GM18951 (cell line): ENCODE results near the gene GMDS.

Source experiments
- POLR2A ChIP-seq: IDR thresholded peaks from 4 replicates; pipeline ENCODE4 v1.6.1; 2011; ENCODE audit warnings: mild to moderate bottlenecking; ENCODE audit not compliant: insufficient read length, insufficient read depth; ENCODE audit errors: extremely low read depth
- in situ Hi-C: fragments of 300-500 bp; cut with MboI; formaldehyde crosslinking; loops from one replicate; pipeline ENCODE4 v1.12.0; 2022; ENCODE audit warnings: low sequenced_read_pairs, mixed read lengths, inconsistent platforms; ENCODE audit not compliant: unreplicated experiment

GMDS gene

DNA sequence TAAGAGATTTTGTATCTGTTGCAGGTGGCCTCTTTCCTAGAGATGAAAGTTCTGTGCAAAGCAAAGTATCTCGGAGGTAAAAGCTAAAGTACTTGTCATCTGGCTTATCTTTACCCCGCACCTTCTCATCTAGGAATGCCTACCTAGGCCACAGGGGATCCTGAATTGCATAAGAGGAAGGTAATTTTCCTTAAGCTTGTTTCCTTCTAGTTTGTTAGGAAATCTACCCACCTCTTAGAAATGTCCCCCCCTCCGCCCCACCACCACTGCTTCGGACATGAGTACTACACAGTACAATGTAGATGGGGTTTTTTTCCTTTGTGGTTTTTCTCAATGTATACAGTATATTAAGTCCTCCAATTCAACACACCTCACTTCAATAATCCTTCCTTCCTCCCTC lies 614.2 kb downstream of the GMDS start:
- TF ChIP-seq POLR2A, result no peak
- in situ Hi-C loops, result no loop called here

DNA sequence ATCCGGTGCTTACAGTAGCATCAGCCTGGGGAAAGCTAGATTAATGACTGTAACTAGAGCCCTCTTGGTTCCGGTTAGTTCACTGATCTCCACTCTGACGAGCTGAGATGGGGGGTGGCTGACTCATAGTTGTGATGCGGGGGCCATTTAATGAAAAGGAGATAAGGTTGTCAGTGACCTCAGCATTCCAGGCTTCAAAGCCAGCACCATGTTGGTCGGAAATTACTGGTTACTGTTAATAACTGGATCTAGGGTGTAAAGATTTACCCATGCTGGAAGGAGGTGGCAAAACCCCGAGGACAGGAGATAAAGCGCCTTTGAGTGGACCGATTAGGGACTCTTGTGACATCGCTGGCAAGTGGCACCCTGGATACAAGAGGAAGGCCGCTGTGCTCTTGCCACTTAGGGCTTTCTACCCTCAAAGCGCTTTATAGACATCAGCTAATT lies 614.6 kb downstream of the GMDS start:
- TF ChIP-seq POLR2A, result no peak
- in situ Hi-C loops, result no loop called here

DNA sequence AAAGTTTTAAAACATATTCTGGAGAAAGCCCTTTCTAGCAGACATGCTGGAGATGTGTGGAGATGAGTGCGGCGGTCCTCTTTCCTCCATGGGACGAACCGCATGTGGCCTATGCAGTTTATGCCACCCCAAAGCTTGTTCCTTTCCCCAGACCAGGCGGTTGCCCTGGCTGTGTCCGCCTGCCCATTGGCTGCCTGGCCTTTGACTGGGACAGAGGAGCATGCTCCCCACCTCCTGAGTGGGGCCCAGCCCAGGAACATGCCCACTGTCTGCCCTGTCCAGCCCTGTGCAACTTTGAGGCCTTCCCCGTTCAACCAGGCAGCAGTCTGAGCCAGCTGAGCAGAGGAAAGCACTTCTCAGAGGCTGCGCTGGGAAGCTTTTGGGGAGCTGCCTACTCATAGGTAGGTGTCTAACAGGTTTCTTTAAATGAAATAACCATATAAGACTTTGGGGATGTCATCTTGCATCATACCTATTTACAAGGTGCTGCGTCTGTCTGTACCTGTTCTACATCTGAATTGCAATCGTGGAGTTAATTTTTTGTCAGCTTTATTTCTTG lies 615.1 kb downstream of the GMDS start:
- in situ Hi-C loops, result no loop called here

DNA sequence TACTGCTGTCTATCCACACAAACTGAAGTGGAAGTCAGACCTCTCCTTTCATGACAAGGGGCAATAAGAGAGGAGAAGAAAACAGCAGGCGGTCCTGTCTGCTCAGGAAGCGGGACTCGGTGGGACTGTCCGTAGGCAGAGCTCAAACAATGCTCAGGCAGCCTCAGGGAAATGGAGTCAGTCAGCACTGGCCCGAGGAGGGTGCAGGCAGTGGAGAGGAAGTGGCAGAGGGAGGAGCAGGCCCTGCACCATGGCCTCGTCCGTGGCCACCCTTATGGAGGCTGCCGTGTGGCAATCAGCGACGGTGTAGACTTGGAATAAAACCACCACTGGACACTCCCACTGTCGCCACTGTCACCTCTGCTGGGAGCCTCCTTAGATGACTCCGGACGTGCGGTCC lies 616.1 kb downstream of the GMDS start:
- no peak for TF ChIP-seq POLR2A

More for the DNA sequence above, 615.1 kb downstream of the GMDS start:
- TF ChIP-seq POLR2A, result no peak

DNA sequence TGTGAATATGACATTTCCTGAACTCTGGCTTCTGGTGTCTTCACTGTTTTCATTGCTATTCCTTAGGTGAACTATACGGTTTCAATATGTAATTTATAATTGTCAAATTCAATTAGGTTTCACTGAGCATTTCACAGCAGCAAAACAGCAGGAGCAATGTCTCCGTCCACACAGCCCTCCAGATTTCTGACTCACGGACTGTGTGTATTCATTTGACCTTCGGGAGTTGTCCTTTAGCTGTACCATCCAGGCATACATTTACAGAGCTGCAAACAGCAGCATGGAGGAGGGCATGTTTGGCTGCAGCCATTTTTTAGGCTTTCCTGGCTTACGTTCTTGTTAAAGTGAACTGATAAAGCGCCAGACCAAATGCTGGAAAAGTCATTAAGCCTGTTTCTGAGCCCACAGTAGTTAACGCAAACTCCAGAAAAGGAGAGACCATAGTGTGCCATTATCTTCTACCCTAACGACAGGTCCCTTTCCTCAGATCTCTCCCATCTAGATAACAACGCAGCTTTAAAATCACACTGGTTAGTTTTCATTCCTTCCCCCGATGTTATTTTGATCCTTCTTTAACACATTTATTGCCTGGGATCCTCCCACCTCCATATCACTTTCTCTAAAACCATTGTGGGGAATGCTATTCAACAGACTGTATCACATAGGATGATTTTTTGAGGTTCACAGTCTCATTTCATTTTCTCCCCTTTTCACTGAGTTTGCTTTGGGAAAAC lies 617.4 kb downstream of the GMDS start:
- in situ Hi-C loops, result no loop called here
- TF ChIP-seq POLR2A, result no peak

More for the DNA sequence above, 616.1 kb downstream of the GMDS start:
- in situ Hi-C loops, result no loop called here

DNA sequence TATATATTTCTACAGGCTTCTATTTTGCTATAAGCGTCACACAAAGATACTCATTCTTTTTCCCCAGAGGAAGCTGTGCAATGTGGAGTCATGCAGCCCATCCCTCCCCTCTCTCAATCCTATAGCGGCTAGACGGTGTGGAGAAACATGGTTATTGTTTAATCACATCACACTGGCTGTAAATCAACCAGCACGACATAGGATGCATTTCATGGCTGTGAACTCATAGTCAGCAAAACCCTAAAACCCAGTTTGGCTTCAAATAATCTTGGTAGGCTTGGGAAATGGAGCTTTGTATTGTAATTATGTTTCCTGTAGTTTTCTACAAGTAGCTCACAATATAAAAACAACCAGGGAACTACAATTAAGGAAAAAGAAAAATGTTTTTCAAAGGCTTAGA lies 618.9 kb downstream of the GMDS start:
- in situ Hi-C loops, result no loop called here
- TF ChIP-seq POLR2A, result no peak

DNA sequence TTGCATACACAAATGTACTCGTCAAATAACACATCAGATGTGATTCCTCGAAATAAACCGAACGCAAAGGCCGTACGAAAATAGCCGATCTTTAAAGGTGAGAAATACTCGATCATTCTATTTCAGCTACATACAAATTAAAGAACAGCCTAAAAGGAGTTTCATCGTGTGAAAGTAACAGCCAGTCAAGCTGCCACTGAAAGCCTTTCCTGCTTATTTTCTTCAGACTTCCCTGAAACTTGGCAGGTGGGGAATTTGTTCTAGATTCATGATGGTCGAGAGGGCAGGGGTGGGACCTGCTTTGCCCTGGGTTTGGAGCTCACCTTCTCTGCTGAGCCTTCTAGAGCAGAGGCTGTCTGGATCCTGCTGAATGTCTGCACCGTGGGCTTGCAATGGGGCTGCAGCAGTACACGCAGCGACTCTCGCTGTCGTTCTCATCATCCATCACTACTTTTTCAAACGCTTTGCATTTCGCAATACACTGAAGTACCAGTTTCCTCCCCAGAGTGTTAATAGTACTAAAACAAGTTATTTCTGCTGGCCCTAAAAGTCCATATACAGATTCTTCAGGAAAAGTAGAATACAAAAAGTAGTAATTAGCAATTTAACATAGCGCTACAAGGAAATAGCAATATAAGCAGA lies 619.5 kb downstream of the GMDS start:
- no peak for TF ChIP-seq POLR2A
- in situ Hi-C loops, result no loop called here

DNA sequence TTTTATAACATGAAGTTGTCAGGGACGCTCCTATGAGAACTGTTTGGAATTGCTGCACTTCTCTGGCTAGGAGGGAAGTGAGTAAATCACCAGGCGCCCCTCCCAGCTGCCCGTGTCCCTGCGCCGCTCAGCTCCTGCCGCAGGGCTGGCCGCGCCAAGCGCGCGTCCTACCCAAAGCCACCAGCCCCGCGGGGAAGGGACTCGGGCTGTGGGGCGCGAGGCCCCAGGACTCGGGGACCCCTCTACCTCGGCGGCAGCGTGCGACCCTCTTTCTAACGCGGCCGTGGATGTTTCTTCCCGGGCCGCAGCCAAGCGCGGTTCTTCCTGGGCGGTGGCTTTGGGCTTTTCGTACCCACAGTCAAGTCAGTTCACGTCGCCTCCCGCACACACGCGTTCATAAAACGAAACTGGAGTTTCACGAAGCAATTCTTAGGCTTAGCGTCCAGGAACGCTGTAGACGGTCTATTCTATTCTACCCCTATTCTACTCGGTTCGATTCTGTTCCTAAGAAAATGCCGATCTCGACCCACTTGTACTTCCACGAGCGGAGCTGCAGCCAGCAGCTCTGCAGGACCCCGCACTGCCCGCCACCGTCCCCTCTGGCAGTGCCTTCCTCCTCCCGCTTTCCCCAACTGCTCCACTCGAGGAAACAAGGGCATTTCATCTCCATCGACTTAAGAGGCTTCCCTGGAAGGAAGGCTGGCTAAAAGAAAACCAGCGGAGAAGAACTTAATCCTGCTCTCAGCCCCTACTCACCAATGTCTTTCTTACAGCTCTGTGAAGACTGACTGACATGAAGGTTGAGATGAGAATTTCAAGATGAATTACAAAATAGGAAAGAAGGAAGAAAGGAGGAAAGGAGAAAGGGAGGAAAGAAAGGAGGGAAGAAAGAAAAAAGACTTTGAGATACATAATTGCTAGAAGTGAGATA lies 620.3 kb downstream of the GMDS start:
- in situ Hi-C loops, result loop anchor here (25.0 kb wide), 1 partner anchor 562 kb away; no protein-coding TSS in a partner anchor
- TF ChIP-seq POLR2A, result no peak

DNA sequence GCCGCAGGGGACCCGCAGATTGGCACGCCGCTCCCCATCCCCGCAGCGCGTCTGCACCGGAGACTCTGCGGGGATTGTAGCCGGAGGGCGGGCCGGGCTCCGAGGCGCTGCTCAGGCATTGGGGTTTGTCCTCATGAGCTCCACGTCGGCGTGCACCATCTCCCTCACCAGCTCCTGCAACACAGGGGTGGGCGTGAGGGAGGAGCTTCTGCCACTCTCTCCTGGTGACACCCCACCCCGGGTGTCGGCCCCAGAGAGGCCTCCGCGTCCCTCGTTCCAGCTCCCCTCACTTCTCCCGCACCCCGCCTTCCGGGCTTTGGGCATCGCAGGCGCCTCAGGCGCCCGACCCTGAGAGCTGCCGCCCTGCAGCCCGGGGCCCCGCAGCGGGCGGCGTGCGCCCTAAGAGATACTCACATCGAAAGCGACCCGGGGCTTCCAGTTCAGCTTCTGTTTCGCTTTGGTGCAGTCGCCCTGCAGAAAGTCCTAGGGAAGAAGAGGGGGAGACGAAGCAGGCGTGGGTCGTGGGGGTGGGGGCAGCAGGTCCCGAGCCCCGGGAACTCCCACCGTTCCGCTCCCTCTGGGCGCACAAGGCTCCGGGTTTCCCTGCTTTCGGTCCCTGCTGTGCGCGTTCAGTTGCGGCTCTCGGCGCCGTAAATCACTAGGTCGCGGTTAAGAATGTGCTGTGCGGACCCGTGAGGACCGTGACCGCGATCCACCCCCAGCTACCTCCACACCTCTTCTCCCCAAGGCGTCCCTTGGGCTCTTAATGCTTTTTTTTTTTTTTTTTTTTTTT lies 621.2 kb downstream of the GMDS start:
- in situ Hi-C loops, result loop anchor here (25.0 kb wide), 1 partner anchor 563 kb away; no protein-coding TSS in a partner anchor
- no peak for TF ChIP-seq POLR2A

DNA sequence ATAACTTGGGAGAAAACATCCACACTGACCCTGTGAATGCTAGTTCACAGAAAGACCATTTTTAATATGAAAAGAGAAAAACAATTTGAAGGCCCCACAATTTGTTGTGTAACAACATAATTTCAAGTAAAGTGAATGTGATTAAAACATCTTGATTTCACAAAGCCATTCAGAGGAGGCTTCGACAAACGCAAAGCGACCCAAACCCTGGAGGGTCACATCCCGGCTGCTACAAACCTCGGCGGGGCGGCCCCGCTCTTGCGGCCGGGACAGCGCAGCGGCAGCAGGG lies 621.7 kb downstream of the GMDS start:
- no peak for TF ChIP-seq POLR2A
- in situ Hi-C loops, result loop anchor here (25.0 kb wide), 1 partner anchor 564 kb away; no protein-coding TSS in a partner anchor

DNA sequence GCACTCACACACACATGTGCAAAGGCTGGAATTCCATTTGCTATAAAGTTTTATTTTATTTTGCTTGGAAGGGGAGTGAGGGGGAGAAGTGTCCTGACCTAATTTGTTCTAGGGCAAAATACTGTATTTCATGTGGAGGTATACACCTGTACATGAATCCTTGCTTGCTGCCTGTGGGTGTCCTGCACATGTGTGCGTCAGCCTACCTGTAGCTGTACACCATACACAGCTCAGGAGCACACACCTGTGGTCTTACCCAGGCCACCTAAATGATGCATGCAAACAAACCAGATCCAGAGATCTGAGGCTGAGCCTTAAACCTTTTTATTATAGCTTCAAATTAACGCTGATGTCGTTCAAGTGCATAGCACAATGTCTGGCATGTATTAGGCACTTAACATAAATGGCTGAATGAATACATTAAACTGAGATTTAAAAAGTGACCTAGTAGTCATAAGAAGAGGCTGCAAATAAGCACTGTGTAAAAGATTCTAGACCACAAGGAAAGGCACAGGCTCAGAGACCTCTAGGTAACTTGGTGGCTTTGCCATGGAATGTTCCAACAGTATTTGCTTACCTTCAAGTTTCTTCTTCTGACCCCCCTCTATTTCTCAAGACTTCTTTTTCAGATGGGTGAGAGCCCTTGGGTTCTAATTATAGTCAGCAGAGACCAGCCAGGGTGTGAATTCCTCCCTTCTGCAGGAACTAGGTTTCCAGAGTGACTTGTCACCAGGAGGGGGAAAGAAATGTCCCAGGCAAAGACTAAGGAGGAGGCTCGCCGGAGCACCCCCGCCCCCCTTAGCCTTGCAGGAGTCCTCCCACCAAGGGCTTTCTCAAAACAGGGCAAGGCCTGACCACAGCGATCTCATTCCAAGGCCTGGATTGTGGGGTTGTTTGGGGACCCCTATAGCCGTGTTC lies 622.3 kb downstream of the GMDS start:
- no peak for TF ChIP-seq POLR2A
- in situ Hi-C loops, result loop anchor here (25.0 kb wide), 1 partner anchor 564 kb away; no protein-coding TSS in a partner anchor
